HFF-Myc (cell line): ENCODE measurements around the gene C6orf15.

Source experiments
- DNase-seq: peaks from one replicate; pipeline ENCODE4 v3.0.0-alpha.2; 2011; ENCODE audit warnings: low read depth; ENCODE audit errors: extremely low read depth
- H3K4me3 ChIP-seq: replicated peaks from 2 replicates; pipeline ENCODE4 v1.5.1; 2011; ENCODE audit warnings: low read depth, mild to moderate bottlenecking, control low read depth, low read length
- TF ChIP-seq, protein P1 (sequence below): IDR thresholded peaks from 2 replicates; pipeline ENCODE4 v1.5.1; 2012; ENCODE audit warnings: mild to moderate bottlenecking, low read depth, low read length, control low read depth; ENCODE audit errors: missing control alignments

The C6orf15 gene

GRCh38 chr6:31094389-31094881 lies 17.9 kb downstream of the C6orf15 start:
- TF ChIP-seq, protein P1, sequence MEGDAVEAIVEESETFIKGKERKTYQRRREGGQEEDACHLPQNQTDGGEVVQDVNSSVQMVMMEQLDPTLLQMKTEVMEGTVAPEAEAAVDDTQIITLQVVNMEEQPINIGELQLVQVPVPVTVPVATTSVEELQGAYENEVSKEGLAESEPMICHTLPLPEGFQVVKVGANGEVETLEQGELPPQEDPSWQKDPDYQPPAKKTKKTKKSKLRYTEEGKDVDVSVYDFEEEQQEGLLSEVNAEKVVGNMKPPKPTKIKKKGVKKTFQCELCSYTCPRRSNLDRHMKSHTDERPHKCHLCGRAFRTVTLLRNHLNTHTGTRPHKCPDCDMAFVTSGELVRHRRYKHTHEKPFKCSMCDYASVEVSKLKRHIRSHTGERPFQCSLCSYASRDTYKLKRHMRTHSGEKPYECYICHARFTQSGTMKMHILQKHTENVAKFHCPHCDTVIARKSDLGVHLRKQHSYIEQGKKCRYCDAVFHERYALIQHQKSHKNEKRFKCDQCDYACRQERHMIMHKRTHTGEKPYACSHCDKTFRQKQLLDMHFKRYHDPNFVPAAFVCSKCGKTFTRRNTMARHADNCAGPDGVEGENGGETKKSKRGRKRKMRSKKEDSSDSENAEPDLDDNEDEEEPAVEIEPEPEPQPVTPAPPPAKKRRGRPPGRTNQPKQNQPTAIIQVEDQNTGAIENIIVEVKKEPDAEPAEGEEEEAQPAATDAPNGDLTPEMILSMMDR: no peak
- no peak for DNase-seq
- no peak overlapping the region for H3K4me3 ChIP-seq

DNA sequence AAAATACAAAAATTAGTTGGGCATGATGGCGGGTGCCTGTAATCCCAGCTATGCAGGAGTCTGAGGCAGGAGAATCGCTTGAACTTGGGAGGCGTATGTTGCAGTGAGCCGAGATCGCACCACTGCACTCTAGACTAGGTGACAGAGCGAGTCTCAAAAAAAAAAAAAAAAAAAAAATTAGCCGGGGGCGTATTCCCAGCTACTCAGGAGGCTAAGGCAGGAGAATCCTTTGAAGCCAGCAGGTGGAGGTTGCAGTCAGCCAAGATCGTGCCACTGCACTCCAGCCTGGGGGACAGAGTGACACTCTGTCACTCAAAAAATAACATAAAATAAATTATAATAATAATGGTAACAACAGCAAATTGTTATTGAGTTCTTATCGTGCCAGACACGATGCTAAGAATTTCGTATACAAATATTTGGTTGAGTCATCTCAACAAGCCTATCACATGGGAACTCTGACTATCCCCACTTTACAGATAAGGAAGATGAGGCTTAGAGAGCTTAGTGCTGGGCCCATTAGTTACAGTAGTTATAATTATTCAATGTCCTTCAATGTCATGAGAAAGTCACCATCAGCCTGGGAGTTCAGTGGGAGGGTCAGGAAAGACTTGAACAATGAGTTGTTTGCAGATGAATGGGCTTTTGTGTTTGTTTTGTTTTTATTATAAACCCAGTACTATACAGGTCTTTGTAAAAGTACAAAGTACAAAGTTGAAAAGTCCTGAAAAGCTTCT lies 19.4 kb downstream of the C6orf15 start:
- no peak for DNase-seq
- TF ChIP-seq, protein P1: no peak
- H3K4me3 ChIP-seq: no peak overlapping the region

DNA sequence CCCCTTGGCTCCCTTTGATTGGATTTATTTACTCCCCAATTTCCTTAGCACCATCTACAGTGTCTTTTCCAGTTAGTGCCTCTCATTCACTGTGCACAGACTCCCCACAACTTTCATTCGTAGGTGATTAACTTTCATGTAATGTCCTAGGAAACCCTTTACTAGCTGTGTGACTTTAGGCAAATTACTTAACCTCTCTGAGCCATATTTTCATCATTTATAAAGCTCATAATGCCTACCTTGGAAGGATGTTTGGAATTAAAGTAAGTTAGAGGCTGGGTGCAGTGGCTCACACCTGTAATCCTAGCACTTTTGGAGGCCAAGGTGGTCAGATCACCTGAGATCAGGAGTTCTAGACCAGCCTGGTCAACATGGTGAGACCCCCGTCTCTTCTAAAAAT lies 20.1 kb downstream of the C6orf15 start:
- TF ChIP-seq, protein P1: no peak
- H3K4me3 ChIP-seq: no peak overlapping the region
- DNase-seq: no peak

GRCh38 chr6:31091680-31092079 lies 20.7 kb downstream of the C6orf15 start:
- no peak for DNase-seq
- no peak overlapping the region for H3K4me3 ChIP-seq
- TF ChIP-seq, protein P1: no peak

DNA sequence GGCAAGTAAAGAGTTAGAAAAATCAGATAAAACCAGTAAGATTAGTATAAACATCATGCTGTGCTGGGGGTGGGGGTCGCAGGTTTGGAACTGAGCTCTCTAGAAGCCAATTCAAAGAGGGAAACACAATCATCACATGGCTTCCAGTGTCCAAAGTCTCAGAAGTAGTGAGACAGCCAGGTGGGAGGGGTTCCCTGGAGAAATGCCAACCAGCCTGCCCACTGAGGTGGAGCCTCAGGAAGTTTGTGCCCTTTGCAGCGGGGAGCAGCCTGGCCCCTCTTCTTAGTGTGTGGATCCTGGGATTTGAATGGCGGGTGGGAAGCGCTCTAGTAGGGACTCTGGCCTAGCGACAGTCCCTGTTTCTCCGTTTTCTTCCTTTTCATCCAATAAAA lies 21.4 kb downstream of the C6orf15 start:
- TF ChIP-seq, protein P1: no peak
- no peak overlapping the region for H3K4me3 ChIP-seq
- DNase-seq: no peak

- H3K4me3 ChIP-seq: no peak overlapping the region
- no peak for DNase-seq
- TF ChIP-seq, protein P1: no peak
Observed at GRCh38 chr6:31090275-31090972, 22.0 kb downstream of the C6orf15 start.
